H1 (cell line): ENCODE measurements around the gene WDFY3. TPM values are rescaled to one million over a fixed set of nuclear protein-coding genes. Genes with fewer than 3 reads are reported as not detected.

Experiments used
- CTCF ChIA-PET: fragments of 300-600 bp; sonication (Branson Sonifier 250); formaldehyde crosslinking; loops from one replicate; lab custom pipeline; 2021; ENCODE audit not compliant: partially characterized antibody; lab: Charles Lee
- POLR2A ChIA-PET: fragments of 300-600 bp; sonication (Branson Sonifier 250); formaldehyde crosslinking; loops from one replicate; lab custom pipeline; 2021; ENCODE audit warnings: inconsistent platforms; ENCODE audit not compliant: partially characterized antibody; lab: Charles Lee
- DNase-seq, 2 experiments: peaks; one replicate each; pipeline versions ENCODE4 v3.0.0 to v3.0.0-alpha.2; 2010 to 2022; ENCODE audit warnings: low spot score in 2 of 2, low read depth in 1 of 2, mixed read lengths in 1 of 2
- FAIRE-seq: peaks from 2 replicates; lab custom pipeline; 2011; peaks lifted over from hg19 to GRCh38; lab: Jason Lieb, UNC
- H2AFZ ChIP-seq: 2 replicates; pipeline ENCODE4 v1.8.1; 2012; ENCODE audit warnings: low read length, inconsistent platforms
- H2AK5ac ChIP-seq: 2 replicates; pipeline ENCODE4 v1.6.1; 2013; ENCODE audit warnings: low read depth, low read length
- H2BK120ac ChIP-seq: replicated peaks from 2 replicates; pipeline ENCODE3; 2013; ENCODE audit warnings: low read depth, low read length, inconsistent platforms
- H2BK12ac ChIP-seq: 2 replicates; pipeline ENCODE4 v1.6.1; 2013; ENCODE audit warnings: low read depth, low read length
- H2BK15ac ChIP-seq: 2 replicates; pipeline ENCODE4 v1.6.1; 2013; ENCODE audit warnings: low read length
- H2BK20ac ChIP-seq: 2 replicates; pipeline ENCODE4 v1.6.1; 2013; ENCODE audit warnings: low read length
- H2BK5ac ChIP-seq: 2 replicates; pipeline ENCODE4 v1.6.1; 2013; ENCODE audit warnings: low read depth, low read length
- H3K14ac ChIP-seq: 2 replicates; pipeline ENCODE4 v1.6.1; 2013; ENCODE audit warnings: inconsistent platforms; ENCODE audit not compliant: insufficient read length
- H3K18ac ChIP-seq: 2 replicates; pipeline ENCODE4 v1.6.1; 2013; ENCODE audit warnings: low read length; ENCODE audit errors: extremely low read depth
- H3K23ac ChIP-seq: 2 replicates; pipeline ENCODE4 v1.6.1; 2013; ENCODE audit warnings: inconsistent platforms; ENCODE audit not compliant: insufficient read length
- H3K23me2 ChIP-seq: 2 replicates; pipeline ENCODE4 v1.6.1; 2013; ENCODE audit warnings: low read depth, low read length
- H3K27ac ChIP-seq: 2 replicates; pipeline ENCODE4 v1.6.1; 2011; ENCODE audit warnings: low read depth, low read length, inconsistent platforms
- H3K27me3 ChIP-seq, 4 experiments: replicated peaks in 1 of 4; 1 replicate in 1 of 4; 2 replicates in 3 of 4; pipeline versions ENCODE4 v1.6.1 to v1.8.1; 2011 to 2013; ENCODE audit warnings: low read length in 3 of 4, mild to moderate bottlenecking in 3 of 4, inconsistent platforms in 2 of 4, mixed read lengths in 2 of 4, moderate library complexity in 1 of 4; ENCODE audit not compliant: control insufficient read depth in 3 of 4, insufficient read depth in 3 of 4; ENCODE audit errors: extremely low read depth in 1 of 4
- H3K36me3 ChIP-seq, 4 experiments: 2 replicates each; pipeline versions ENCODE4 v1.6.1 to v1.8.1; 2011 to 2013; ENCODE audit warnings: mild to moderate bottlenecking in 4 of 4, low read length in 3 of 4, moderate library complexity in 2 of 4, control low read depth in 1 of 4, inconsistent platforms in 1 of 4; ENCODE audit not compliant: insufficient read depth in 4 of 4, control insufficient read depth in 2 of 4
- H3K4ac ChIP-seq: replicated peaks from 2 replicates; pipeline ENCODE3; 2013; ENCODE audit warnings: low read length, low read depth, mixed read lengths, inconsistent platforms; ENCODE audit not compliant: insufficient read length
- H3K4me1 ChIP-seq, 4 experiments: replicated peaks in 1 of 4; 1 replicate in 1 of 4; 2 replicates in 3 of 4; pipeline versions ENCODE4 v1.6.1 to v1.8.1; 2011 to 2013; ENCODE audit warnings: low read length in 3 of 4, inconsistent platforms in 2 of 4, mixed read lengths in 1 of 4; ENCODE audit not compliant: insufficient read depth in 4 of 4, control insufficient read depth in 3 of 4
- H3K4me2 ChIP-seq, 2 experiments: 2 replicates each; pipeline versions ENCODE4 v1.6.1 to v1.8.1; 2011 to 2013; ENCODE audit warnings: low read depth in 2 of 2, low read length in 2 of 2, control low read depth in 1 of 2, inconsistent platforms in 1 of 2, mild to moderate bottlenecking in 1 of 2; ENCODE audit not compliant: insufficient read depth in 1 of 2
- H3K4me3 ChIP-seq, 4 experiments: fragments of 200-600, 300-600 bp in 1 of 4; sonication (generic), shearing (Covaris generic), sonication (Bioruptor Twin) in 1 of 4; 2 replicates each; pipeline versions ENCODE4 v1.5.1 to v1.8.1; 2011 to 2016; ENCODE audit warnings: low read length in 4 of 4, low read depth in 3 of 4, control low read depth in 2 of 4, inconsistent platforms in 2 of 4, mild to moderate bottlenecking in 2 of 4, mixed read lengths in 1 of 4, moderate library complexity in 1 of 4; ENCODE audit not compliant: insufficient read depth in 2 of 4; ENCODE audit errors: extremely low read depth in 1 of 4
- H3K56ac ChIP-seq: replicated peaks from 2 replicates; pipeline ENCODE3; 2013; ENCODE audit warnings: low read depth, mild to moderate bottlenecking, mixed read lengths, low read length, inconsistent platforms; ENCODE audit not compliant: insufficient read length
- H3K79me1 ChIP-seq: 2 replicates; pipeline ENCODE4 v1.6.1; 2013; ENCODE audit warnings: low read depth, low read length, control low read depth
- H3K79me2 ChIP-seq, 2 experiments: 2 replicates each; pipeline versions ENCODE4 v1.6.1 to v1.8.1; 2012 to 2013; ENCODE audit warnings: low read length in 2 of 2, mild to moderate bottlenecking in 2 of 2, inconsistent platforms in 1 of 2; ENCODE audit not compliant: insufficient read depth in 2 of 2, control insufficient read depth in 1 of 2
- H3K9ac ChIP-seq, 4 experiments: replicated peaks in 1 of 4; 1 replicate in 1 of 4; 2 replicates in 3 of 4; pipeline versions ENCODE4 v1.6.1 to v1.8.1; 2011 to 2013; ENCODE audit warnings: low read depth in 3 of 4, low read length in 3 of 4, control low read depth in 2 of 4, mild to moderate bottlenecking in 2 of 4, moderate library complexity in 2 of 4, inconsistent platforms in 1 of 4; ENCODE audit errors: extremely low read depth in 1 of 4
- H3K9me3 ChIP-seq, 2 experiments: 2 replicates each; pipeline versions ENCODE4 v1.6.1 to v1.8.1; 2012 to 2013; ENCODE audit warnings: mild to moderate bottlenecking in 2 of 2, moderate library complexity in 2 of 2, control low read depth in 1 of 2, inconsistent platforms in 1 of 2, low read depth in 1 of 2, low read length in 1 of 2, mixed read lengths in 1 of 2; ENCODE audit not compliant: insufficient read depth in 2 of 2
- H4K20me1 ChIP-seq, 2 experiments: replicated peaks in 1 of 2; 2 replicates each; pipeline versions ENCODE3 to v1.8.1; 2011 to 2013; ENCODE audit warnings: inconsistent platforms in 2 of 2, low read length in 2 of 2, mild to moderate bottlenecking in 1 of 2; ENCODE audit not compliant: insufficient read depth in 2 of 2, control insufficient read depth in 1 of 2
- H4K5ac ChIP-seq: 2 replicates; pipeline ENCODE4 v1.6.1; 2013; ENCODE audit warnings: low read length, low read depth, mixed read lengths, inconsistent platforms; ENCODE audit not compliant: insufficient read length
- H4K8ac ChIP-seq: 2 replicates; pipeline ENCODE4 v1.8.0; 2013; ENCODE audit warnings: mild to moderate bottlenecking, moderate library complexity, low read length, inconsistent platforms; ENCODE audit not compliant: insufficient read depth; ENCODE audit errors: extremely low read depth
- H4K91ac ChIP-seq: replicated peaks from 2 replicates; pipeline ENCODE3; 2013; ENCODE audit warnings: low read length, mixed read lengths, inconsistent platforms; ENCODE audit not compliant: insufficient read length
- BRCA1 ChIP-seq: IDR thresholded peaks from 2 replicates; pipeline ENCODE4 v1.6.1; 2012; ENCODE audit warnings: low read depth, low read length, improper control_type of control experiment
- E2F6 ChIP-seq: IDR thresholded peaks from 2 replicates; pipeline ENCODE4 v1.6.1; 2012; ENCODE audit warnings: inconsistent platforms
- EP300 ChIP-seq, 2 experiments: IDR thresholded peaks; 1 replicate in 1 of 2; 2 replicates in 1 of 2; pipeline ENCODE4 v1.6.1; 2011 to 2012; ENCODE audit warnings: low read depth in 2 of 2, low read length in 2 of 2, mild to moderate bottlenecking in 2 of 2, borderline replicate concordance in 1 of 2, inconsistent platforms in 1 of 2, moderate library complexity in 1 of 2
- FOSL1 ChIP-seq: IDR thresholded peaks from 2 replicates; pipeline ENCODE4 v1.6.1; 2011; ENCODE audit warnings: mild to moderate bottlenecking, low read depth, low read length, moderate library complexity; ENCODE audit not compliant: insufficient read depth
- GTF2F1 ChIP-seq: IDR thresholded peaks from 2 replicates; pipeline ENCODE4 v1.6.1; 2012; ENCODE audit warnings: low read depth, low read length, improper control_type of control experiment, borderline replicate concordance
- HDAC6 ChIP-seq: IDR thresholded peaks from one replicate; pipeline ENCODE4 v1.7.1; 2012; ENCODE audit warnings: low read depth, mild to moderate bottlenecking, inconsistent platforms, low read length, moderate library complexity
- JUN ChIP-seq: IDR thresholded peaks from 2 replicates; pipeline ENCODE4 v1.6.1; 2011; ENCODE audit warnings: low read depth, mild to moderate bottlenecking, improper control_type of control experiment, low read length
- KDM1A ChIP-seq: fragments of 200-600, 300-600 bp; sonication (generic); IDR thresholded peaks from 2 replicates; pipeline ENCODE4 v1.7.1; 2016; ENCODE audit warnings: mild to moderate bottlenecking, low read length, borderline replicate concordance
- MAX ChIP-seq: IDR thresholded peaks from 2 replicates; pipeline ENCODE4 v1.6.1; 2012; ENCODE audit warnings: inconsistent platforms
- NRF1 ChIP-seq: IDR thresholded peaks from 2 replicates; pipeline ENCODE4 v1.6.1; 2011; ENCODE audit warnings: mild to moderate bottlenecking, low read depth, low read length, improper control_type of control experiment
- SIN3A ChIP-seq, 2 experiments: IDR thresholded peaks in 1 of 2; conservative IDR thresholded peaks in 1 of 2; 2 replicates each; pipeline ENCODE4 v1.6.1; 2011 to 2012; ENCODE audit warnings: low read length in 2 of 2, improper control_type of control experiment in 1 of 2, low read depth in 1 of 2, mild to moderate bottlenecking in 1 of 2
- SUZ12 ChIP-seq: fragments of 200-600 bp; sonication (generic); IDR thresholded peaks from 2 replicates; pipeline ENCODE4 v1.6.1; 2012; ENCODE audit warnings: mild to moderate bottlenecking, inconsistent platforms, low read length, moderate library complexity, mixed read lengths
- polyA plus RNA-seq, 7 experiments: library from polyadenylated mRNA; depleted of rRNA in 3 of 7; stranded (reverse) in 5 of 7; unstranded in 2 of 7; fragments of >200 nt in 5 of 7; fragments of 200-250 nt in 2 of 7; gene quantifications; 1 replicate in 5 of 7; 2 replicates in 1 of 7; 4 replicates in 1 of 7; pipeline versions ENCODE4 v1.2.1 to v1.2.3, GENCODE V29; 2011 to 2013; ENCODE audit warnings: missing spikeins in 2 of 7, mixed read lengths in 2 of 7
- total RNA-seq: library from RNA; stranded (reverse); fragmentation: NEBNext Ultra II Directional; extraction: Animal tissue kit (Norgen Biotek cat#: 25700); gene quantifications from 2 replicates; pipeline ENCODE4 v1.2.1, GENCODE V29; 2021

WDFY3 gene
- total and polyA plus RNA-seq, 2 of the 8 experiments (the other 6 are each of a cell fraction or from before 2014, with no cell fraction given): 25.6 to 62.4 TPM

GRCh38 chr4:84738622-84739021, 227.9 kb downstream of the WDFY3 start:
- Histone ChIP-seq H4K20me1 (no peaks in the 10 kb centered on the region), H3K4me1 (no peaks in the 10 kb centered on the region), H2BK120ac (no peak overlapping the region), H3K4me2 (no peak overlapping the region), H3K23me2 (no peaks in the 10 kb centered on the region), H2BK20ac (no peak overlapping the region), H2BK12ac (no peak overlapping the region), H3K56ac (no peak overlapping the region), H3K4ac (no peak overlapping the region), H4K8ac (no peak overlapping the region), H3K23ac (no peak overlapping the region), H3K79me2 (no peaks in the 10 kb centered on the region), H3K14ac (no peak overlapping the region), H2BK15ac (no peak overlapping the region), H2AK5ac (no peak overlapping the region), H3K9ac (no peak overlapping the region), H3K27ac (no peak overlapping the region), H3K36me3 (peaks cover 3 to 61% (median 16%) of the 10 kb centered on the region in 4 experiments; a peak in 7 of 8 replicates), H2AFZ (no peak overlapping the region), H3K79me1 (no peaks in the 10 kb centered on the region), H2BK5ac (no peak overlapping the region), H3K27me3 (no peaks in the 10 kb centered on the region), H4K5ac (no peak overlapping the region), H3K18ac (no peak overlapping the region), H3K9me3 (no peaks in the 10 kb centered on the region), H3K4me3 (no peak overlapping the region), H4K91ac (no peak overlapping the region)
- ChIA-PET CTCF (interaction anchor here (1.8 kb wide), 1 partner anchor 9 kb away, joined by 5 read pairs; no protein-coding TSS in a partner anchor), POLR2A (no interaction called here)
- DNase-seq (no peak), FAIRE-seq (no peak)
- TF ChIP-seq HDAC6 (no peak), EP300 (IDR thresholded peaks at IDR 0.05; ENCODE audit: borderline replicate concordance in 1 of 2, low read depth in 2 of 2, low read length in 2 of 2) (no peak), MAX (no peak), NRF1 (no peak), FOSL1 (no peak), JUN (no peak), BRCA1 (no peak), SIN3A (conservative IDR thresholded peaks at IDR 0.05 in 1 of 2, IDR thresholded peaks at IDR 0.05 in 1 of 2; ENCODE audit: low read depth in 1 of 2, low read length in 2 of 2) (no peak), KDM1A (no peak), GTF2F1 (no peak), SUZ12 (no peak), E2F6 (no peak)
